ENCODE data around the gene FFAR3.

DNA sequence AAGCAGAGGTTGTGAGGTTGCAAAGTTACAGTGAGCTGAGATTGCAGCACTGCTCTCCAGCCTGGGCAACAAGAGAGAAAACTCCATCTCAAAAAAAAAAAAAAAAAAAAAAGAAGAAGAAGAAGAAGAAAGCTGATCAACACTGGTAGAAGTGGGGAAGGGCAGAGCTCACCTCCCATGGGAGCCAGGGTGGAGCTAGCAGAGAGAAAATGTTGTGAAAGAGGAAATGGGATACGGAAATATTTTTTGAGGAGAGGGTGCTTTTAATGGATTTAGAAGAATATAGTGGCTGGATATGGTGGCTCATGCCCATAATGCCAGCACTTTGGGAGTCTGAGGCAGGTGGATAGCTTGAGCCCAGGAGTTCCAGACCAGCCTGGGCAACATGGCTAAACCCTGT, 19.4 kb downstream of the FFAR3 start:
- TF ChIP-seq EZH2 (IDR thresholded peaks at IDR 0.05; ENCODE audit: borderline replicate concordance, low read depth, low read length, severe bottlenecking) (no peak), CTCF (IDR thresholded peaks at IDR 0.05; ENCODE audit: borderline replicate concordance, extremely low read depth, low read length, poor library complexity, severe bottlenecking) (no peak)

All from DND-41 (cell line).